SH-SY5Y (cell line): ENCODE results near the gene WDFY4.

Experiments used
- GATA2 ChIP-seq: IDR thresholded peaks from 2 replicates; pipeline ENCODE4 v1.6.1; 2011; ENCODE audit warnings: mild to moderate bottlenecking, low read depth, low read length
- GATA3 ChIP-seq: IDR thresholded peaks from 2 replicates; pipeline ENCODE4 v1.6.1; 2011; ENCODE audit warnings: low read depth, mild to moderate bottlenecking, low read length, moderate library complexity

DNA sequence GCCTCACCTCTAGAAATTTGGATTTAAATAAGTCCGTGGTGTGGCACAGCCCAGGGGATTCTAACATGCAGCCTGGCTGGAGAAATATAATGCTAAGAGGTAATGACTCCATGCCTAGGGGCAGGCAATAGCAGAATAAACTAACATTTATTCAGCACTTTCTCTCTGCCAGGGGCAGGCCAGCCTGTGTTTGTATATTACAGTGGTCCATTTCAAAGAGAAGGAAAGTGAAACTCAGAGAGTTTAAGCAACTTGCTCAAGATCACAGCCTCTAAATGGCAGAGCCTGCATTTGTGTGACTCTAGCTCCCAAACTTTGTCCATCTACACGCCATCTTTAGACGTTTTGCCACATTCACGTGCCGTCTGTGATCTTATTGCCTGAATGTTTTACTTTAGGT lies 261.7 kb downstream of the WDFY4 start:
- TF ChIP-seq GATA2 (no peak), GATA3 (no peak)
